NCI-H128 (cell line): ENCODE data around the gene TPSG1.
"Not testable (repeated sequence)": the region's sequence is repeated elsewhere in the genome, so short reads cannot be mapped to it uniquely, and the experiment has no call there.

Experiments
- DNase-seq: peaks from one replicate; lab custom pipeline; 2025; ENCODE audit not compliant: unreplicated experiment; lab: John Stamatoyannopoulos, UW

TPSG1 gene

DNA sequence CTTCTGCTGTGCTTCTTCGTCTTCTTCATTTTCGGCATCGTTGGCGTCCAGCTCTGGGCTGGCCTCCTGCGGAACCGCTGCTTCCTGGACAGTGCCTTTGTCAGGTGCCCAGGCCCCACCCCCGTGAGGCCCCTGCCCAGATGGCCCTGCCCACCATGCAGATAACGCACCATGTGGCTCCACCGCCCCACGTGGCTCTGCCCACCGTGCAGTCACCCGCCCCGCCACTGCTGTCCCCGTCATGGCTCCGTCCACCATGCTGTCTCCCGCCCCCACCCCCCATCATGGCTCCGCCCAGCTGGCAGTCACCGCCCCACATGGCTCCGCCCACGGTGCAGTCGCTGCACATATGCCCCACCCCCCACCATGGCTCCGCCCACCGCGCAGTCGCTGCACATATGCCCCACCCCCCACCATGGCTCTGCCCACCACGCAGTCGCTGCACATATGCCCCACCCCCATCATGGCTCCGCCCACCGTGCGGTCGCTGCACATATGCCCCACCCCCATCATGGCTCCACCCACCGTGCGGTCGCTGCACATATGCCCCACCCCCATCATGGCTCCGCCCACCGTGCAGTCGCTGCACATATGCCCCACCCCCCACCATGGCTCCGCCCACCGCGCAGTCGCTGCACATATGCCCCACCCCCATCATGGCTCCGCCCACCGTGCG, 26.3 kb downstream of the TPSG1 start:
- not testable (repeated sequence) for DNase-seq

DNA sequence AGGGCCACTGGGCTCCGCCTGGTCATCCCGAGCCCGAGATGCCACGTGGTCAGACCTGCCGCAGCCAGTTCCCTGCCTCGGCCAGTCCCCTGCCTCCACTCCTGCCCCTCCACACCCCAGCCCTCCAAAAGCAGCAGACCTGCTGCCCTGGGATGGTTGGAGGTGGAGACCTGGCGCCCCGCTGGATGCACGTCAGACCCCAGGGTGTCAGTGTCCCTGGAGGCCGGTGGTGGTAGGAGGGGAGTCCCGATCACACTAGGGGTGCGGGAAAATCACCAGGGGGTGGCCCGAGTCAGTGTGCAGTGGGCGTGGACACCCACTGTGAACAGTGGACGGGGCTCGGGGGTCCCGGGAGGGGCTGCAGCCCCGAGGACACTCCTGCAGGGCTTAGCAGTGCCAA, 26.9 kb downstream of the TPSG1 start:
- no peak for DNase-seq

DNA sequence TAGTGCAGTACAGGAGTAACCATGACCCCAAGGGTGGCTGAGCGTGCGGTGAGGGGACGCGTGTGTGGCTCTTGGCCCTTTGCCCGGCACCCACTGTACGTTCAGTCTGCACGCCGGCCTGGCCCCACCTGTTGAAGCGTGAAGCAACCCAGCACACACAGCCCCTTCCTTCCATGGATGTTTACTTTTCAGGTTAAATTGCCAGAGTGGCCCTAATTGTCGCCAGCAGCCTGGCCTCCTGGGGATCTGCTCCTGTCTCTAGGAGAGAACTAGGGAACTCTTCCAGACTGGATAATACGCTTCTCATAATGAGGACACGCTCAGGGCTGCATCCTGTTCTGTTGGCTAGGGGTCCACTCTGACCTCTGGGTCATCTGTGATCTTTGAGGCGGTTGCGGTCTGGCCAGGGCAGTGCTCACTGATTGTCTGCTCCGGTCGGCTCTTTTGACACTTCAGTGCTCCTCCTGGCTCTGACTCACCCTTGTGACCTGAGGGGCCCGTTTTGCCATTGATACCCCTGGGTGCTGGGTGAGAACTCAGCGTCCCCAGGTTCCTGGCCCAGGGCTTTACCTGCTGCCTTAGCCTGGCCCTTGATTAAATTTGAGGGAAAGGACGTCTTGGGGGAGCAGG, 27.7 kb downstream of the TPSG1 start:
- no peak for DNase-seq

DNA sequence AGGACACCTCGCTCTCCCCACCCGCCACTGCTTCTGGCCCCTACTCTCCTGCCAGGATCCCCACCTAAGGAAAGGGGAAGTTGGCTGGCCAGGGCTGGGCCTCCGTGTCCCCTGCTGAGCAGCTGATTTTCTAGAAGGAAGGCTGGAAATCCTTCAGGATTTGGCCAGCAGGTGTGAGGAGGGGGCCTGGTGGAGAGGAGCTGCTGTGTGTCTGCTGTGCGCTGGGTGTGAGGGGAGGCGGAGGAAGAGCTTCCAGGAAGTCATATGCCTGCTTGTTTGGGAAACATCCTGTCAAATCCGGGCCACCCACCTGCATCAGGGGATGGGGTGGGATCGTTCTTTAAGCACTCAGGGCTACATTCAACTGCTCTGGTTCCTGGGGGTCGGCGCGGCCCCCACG, 28.6 kb downstream of the TPSG1 start:
- DNase-seq = no peak

DNA sequence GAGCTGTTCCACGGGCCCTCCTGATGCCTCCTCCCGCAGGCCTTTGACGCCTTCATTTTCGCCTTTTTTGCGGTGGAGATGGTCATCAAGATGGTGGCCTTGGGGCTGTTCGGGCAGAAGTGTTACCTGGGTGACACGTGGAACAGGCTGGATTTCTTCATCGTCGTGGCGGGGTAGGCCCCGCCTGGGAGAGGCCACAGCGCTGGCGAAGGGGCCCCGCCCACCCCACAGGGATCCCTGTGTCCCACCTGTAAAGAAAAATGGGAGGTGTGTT, 29.7 kb downstream of the TPSG1 start:
- no peak for DNase-seq

DNA sequence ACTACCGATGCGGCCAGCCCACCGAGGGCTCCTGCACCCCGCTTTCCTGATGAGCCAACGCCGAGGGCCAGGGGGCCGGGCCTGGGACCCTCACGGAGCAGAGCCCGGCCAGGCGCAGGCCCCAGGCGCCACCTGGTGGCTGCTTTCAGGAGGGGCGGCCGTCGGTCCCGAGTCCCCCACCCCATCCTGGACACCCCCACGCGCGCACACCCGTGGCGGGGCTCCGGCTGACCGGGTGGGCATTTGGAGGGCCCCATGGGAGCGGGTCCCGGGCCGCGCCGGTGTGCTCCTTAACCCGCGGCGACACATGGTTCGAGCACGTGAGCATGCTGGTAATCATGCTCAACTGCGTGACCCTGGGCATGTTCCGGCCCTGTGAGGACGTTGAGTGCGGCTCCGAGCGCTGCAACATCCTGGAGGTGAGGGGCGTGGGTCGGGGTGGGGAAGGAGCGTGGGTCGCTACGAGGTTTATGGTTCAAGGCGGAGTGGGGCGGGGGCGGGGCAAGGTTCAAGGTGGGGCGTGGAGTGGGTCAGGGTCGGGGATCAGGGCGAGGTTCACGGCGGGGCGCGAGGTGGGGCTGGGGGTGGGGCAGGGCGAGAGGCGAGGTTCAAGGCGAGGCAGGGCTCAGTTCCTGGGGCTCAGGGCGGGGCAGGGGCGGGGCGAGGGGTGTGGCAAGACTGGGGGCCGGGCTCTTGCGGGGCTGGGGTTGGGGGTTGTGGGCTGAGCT, 30.2 kb downstream of the TPSG1 start:
- DNase-seq = no peak

DNA sequence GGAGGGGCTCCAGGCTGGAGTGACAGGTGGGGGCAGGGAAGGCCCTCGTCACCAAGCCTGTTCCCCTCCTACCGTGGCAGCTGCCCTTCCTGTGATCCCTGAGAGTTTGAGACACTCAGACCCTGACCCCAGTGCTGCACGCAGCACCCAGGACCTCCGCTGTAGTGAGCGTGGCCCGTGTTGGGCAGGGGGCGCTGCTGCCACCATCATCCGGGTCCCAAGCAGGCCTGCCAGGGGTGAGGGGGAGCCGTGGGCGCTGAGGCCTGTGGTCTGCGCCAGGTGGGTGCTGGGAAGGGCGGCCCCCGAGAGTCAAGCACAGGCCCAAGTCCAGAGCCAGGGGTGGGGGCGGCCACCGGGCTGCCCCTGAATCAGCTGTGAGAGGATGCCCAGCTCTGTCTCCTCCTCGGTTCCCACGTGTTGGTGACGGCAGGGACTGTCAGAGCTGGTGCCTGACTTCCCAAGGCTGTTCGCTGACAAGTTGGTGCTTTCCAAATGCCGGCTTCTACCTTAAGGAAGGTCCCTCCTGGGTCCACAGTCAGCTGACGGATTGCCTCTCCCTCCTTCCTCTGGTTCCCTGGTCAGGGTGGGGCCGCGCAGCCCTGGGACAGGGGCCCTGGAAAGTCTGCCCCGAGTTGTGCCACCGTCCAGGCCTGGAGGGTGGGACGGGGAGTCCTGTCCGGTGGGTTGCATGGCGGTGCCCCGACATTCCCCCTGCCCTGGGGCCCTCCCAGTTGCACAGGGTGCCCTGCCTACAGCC, 31.1 kb downstream of the TPSG1 start:
- DNase-seq = no peak

DNA sequence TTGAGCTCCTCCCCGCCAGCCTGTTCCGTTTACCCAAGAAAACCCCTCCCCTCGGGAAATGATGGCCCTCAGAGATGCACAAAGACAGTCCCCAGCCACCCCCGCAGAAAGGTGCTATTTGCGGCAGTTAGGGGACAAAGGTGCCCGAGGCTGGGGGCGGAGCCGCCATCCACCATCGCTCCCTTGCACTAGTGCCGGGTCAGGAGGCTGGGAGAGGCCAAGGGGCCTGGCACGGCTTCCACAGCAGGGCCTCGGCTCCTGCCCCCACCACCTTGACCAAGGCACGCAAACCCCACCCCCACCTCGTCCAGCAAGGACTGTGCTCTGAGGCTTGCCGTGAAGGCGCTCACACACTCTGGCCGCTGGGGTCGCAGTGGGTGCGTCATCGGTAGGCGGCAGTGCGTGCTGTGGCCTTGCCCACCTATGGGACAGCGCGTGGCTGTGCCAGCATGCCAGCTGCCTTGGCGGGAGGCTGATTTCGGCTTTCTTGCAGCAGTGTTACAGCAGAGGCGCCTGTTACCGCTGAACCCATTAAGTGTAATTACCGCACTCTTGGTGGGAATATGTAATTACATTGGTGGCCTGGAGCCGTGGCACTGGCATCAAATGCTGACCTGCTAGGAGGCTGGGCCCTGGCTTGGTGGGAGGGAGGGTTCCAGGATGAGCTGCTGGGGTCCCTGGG, 31.8 kb downstream of the TPSG1 start:
- no peak for DNase-seq

DNA sequence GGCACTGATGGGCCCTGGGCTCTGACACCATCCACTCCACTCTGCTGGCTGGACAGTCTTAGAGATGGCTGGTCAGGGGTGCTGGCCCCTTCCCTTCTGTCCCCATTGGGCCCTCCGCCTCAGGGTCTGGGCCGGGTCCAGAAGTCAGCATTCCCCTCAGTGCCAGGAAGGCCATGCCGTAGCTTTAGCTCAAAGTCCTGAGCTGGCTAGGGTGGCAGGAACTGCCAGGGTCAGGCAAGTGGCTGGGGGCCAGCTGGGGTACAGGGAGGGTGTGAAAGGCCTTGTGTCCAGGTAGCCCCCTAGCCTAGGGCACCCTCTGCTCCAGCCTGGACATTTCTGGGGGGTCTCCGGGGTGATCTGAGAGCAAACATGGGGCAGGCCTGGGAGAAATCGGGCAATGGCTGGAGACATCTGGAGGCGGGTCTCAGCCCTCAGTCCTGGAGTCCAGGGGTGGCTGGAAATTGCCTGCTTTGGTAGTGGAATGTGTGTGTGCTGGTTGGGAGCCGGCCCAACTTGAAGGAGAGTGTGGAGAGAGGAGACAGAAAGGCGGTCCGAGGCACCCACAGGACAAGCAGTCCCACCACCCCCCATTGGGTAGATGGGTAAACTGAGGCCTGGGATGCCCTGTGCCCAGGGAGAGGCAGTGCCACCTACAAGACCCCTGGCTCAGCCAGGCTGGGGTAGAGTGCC, 32.5 kb downstream of the TPSG1 start:
- no peak for DNase-seq

DNA sequence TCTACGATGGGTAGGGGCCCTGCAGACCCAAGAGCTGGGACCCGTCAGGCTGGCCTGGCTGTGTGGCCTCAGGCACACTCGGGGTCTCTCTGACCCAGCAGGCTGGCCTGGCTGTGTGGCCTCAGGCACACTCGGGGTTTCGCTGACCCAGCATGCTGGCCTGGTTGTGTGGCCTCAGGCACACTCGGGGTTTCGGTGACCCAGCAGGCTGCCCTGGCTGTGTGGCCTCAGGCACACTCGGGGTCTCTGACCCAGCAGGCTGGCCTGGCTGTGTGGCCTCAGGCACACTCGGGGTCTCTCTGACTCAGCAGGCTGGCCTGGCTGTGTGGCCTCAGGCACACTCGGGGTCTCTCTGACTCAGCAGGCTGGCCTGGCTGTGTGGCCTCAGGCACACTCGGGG, 34.3 kb downstream of the TPSG1 start:
- not testable (repeated sequence) for DNase-seq

DNA sequence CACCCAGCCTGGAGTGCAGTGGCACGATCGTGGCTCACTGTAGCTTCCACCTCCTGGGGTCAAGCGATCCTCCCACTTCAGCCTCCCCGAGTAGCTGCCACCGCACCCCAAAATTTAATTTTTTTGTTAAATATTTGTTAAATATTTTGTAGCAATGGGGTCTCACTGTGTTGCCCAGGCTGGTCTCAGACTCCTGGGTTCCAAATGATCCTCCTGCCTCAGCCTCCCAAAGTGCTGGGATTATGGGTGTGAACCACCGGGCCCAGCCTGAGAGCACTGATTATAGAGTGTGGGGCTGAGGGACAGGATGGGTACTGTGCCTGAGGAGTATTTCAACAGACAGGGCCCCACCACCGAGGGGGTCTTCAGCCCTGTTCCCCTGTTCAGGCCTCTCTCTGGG, 35.6 kb downstream of the TPSG1 start:
- no peak for DNase-seq

DNA sequence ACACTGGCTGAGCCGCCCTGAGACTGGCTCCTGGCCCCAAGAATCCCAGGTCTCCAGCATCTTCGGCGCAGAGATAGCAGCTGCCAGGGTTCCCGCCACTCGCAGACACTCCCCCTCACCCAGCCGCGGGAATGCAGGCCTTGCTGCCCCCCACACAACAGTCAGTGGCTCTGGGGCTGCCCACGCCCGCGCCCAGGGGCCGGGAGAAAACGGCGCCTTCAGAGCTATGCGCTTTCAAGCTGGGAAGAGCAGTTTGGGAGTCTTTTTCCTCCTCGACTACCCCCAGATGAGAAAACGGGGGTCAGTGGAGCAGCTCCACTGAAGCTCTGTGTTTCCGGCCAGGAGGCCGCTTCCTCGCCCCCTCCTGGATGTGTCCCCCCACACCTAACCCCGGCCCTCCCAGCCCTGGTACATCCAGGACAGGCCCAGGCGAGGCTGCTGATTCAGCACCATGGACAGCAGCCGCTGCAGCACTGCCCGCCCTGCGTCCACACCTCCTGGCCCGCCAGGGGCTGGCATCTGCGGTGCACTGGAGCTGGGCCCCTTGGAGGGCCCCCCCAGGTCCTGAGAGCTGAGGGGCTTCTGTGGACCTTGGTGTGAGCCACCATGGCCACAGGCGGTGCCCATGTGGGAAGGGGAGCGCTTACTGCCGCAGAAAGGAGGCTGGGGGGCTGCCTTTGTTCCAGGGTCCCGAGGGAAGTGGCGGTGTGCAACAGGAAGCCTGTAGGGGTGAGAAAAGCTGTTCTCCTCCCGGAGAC, 36.5 kb downstream of the TPSG1 start:
- DNase-seq = no peak

DNA sequence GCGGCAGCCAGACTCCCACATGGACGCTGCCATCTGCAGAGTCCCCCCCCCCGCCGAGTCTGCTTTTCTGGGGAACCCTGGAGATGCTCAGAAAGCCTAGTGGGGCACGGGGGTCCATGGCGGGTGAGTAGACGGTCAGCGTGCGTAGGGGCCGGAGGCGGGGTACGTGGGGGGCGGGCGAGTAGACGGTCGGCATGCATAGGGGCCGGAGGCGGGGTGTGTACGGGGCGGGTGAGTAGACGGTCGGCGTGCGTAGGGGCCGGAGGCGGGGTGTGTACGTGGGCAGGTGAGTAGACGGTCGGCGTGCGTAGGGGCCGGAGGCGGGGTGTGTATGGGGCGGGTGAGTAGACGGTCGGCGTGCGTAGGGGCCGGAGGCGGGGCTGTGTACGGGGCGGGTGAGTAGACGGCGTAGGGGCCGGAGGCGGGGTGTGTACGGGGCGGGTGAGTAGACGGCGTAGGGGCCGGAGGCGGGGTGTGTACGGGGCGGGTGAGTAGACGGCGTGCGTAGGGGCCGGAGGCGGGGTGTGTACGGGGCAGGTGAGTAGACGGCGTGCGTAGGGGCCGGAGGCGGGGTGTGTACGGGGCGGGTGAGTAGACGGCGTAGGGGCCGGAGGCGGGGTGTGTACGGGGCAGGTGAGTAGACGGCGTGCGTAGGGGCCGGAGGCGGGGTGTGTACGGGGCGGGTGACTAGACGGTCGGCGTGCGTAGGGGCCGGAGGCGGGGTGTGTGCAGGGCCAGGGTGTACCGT, 39.4 kb downstream of the TPSG1 start:
- not testable (repeated sequence) for DNase-seq

DNA sequence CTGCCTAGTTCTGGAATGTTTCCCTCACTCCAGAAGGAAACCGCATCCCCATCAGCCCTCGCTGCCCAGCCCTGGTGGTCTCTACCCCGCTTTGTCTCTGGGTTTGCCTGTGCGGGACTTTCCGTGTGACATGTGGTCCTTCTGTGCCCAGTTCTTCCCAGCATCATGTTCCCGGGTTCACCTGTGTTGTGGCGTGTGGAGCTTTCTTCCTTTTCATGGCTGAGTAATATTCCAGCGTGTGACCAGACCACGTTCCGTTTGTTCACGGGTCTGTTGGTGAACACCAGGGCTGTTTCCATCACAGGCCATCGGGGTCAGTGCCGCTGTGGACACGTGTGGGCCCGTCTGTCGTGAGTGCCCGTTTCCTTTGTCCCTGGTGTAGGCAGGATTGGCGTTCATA, 40.1 kb downstream of the TPSG1 start:
- DNase-seq = no peak

DNA sequence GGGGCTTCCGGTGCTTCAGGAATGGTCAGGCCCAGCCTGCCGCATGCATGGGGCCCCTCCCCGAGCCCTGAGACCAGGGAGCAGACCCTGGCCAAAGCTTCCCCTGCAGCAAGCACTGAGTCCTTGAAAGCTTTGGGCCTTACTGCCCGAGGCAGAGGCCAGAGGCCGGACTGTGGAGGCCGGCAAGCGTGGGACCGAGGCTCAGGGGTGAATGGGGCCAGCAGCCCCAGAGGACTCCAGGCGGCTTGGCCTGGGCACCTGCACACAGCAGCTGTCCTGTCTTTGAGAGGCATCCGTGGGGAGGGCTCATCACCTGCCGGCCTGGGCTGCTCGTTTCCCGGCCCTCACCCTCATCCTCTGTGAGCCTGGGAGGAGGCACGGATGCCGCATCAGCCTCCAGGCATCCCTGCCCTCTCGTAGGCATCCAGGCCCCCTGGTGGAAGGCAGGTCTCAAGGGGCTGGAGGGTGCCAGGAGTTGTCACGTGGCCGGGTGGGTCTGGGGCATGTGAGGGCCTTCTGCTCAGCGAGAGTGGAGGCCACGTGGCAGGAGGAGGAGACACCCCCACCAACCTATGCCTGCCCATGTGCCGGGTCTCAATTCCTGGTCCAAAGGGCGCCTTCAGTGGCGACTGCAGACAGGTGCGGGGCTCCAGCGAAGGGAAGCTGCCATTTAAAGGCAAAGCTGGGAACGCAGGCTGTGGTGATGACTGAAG, 40.8 kb downstream of the TPSG1 start:
- DNase-seq = no peak

DNA sequence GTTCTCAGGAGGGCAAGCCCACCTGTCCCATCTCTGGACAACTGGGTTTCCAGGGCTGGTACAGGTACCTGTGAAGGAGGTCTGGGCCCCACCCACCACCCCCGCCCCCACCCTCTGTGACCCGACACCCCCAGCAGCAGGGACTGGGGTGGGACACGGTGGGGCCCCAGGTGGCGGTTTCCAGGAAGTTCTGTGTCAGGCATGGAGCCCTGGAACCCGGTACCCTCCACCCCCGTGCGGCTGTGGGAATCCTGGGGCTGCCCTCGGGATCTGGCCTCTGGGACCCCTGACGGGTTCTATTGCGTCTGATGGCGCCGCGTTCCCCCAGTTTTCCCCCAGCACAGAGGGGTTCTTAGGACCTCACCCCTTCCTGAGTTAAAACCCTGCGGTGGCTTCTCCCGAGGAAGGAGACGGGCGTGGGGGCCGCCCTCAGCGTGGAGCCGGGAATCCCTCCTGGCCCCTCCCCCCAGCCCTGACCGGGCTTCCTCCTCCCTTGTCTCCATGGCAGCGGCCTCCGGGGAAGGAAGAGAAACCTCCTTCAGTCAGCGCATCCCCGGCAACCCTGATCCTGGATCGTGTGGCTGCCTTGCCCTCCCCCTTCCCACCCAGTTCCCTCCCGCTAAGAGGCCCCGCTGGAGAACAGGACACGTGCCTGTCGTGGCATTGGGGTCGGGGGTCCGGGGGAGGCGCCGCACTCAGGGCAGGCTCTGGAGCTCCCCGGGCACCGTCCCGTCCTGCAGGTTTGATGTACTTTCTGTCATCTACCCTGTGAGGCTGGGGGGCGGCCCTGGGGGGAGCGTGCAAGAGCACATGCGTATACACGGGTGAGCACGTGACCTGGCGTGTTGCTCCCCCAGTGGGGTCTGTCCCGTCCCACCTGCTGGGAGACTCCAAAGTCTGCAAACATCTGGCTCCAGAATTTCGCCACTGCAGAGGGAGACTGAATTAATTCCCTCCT, 41.8 kb downstream of the TPSG1 start:
- no peak for DNase-seq

DNA sequence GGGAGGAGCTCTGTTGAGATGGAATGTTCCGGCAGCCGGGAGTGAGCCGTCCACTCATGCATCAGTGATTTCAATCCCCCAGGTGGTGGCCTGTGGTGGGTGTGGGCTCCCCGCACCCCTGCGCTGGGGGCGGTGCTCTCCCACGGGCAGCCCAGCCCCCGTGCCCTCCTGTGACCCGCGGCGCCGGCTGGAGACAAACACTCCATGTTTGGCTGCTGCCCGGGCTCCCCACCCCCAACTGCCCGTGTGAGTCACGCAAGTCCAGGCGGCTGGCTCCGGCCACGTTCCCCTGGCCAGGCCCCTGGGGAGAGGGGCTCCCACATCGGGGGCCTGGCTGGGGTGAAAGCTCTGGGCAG, 42.8 kb downstream of the TPSG1 start:
- no peak for DNase-seq
